Endodermal cell (in vitro differentiated cells): ENCODE measurements around the gene HS6ST3. TPM values are rescaled to one million over a fixed set of nuclear protein-coding genes. Genes with fewer than 3 reads are reported as not detected.

ENCODE experiments used
- DNase-seq: peaks from one replicate; pipeline ENCODE4 v3.0.0-alpha.2; 2017
- H3K27ac ChIP-seq: 2 replicates; pipeline ENCODE4 v1.5.1; 2013; ENCODE audit warnings: mild to moderate bottlenecking, low read depth, low read length, moderate library complexity
- H3K27me3 ChIP-seq: 2 replicates; pipeline ENCODE4 v1.6.1; 2013; ENCODE audit warnings: mild to moderate bottlenecking, low read length, moderate library complexity; ENCODE audit not compliant: insufficient read depth, control insufficient read depth, poor library complexity, severe bottlenecking
- H3K36me3 ChIP-seq: 2 replicates; pipeline ENCODE4 v1.7.0; 2013; ENCODE audit warnings: mild to moderate bottlenecking, low read length, moderate library complexity; ENCODE audit not compliant: control insufficient read depth, insufficient read depth
- H3K4me1 ChIP-seq: one replicate; pipeline ENCODE4 v1.7.0; 2013; ENCODE audit warnings: low read length; ENCODE audit not compliant: control insufficient read depth, insufficient read depth
- H3K4me3 ChIP-seq: 2 replicates; pipeline ENCODE4 v1.5.1; 2013; ENCODE audit warnings: mild to moderate bottlenecking, low read length, moderate library complexity
- H3K9ac ChIP-seq: 2 replicates; pipeline ENCODE4 v1.6.1; 2013; ENCODE audit warnings: mild to moderate bottlenecking, low read length, moderate library complexity; ENCODE audit not compliant: poor library complexity, severe bottlenecking; ENCODE audit errors: extremely low read depth
- H3K9me3 ChIP-seq: 2 replicates; pipeline ENCODE4 v1.6.1; 2013; ENCODE audit warnings: mild to moderate bottlenecking, low read length, moderate library complexity; ENCODE audit not compliant: control insufficient read depth
- H3K27ac Mint-ChIP-seq: 2 replicates; pipeline ENCODE4 v1.8.0; 2020; ENCODE audit warnings: mixed read lengths
- H3K27me3 Mint-ChIP-seq: 2 replicates; pipeline ENCODE4 v1.8.0; 2021; ENCODE audit warnings: mild to moderate bottlenecking, mixed read lengths; ENCODE audit not compliant: insufficient read depth
- H3K36me3 Mint-ChIP-seq: 2 replicates; pipeline ENCODE4 v1.8.0; 2020; ENCODE audit warnings: low read depth, mixed read lengths
- H3K4me1 Mint-ChIP-seq: 2 replicates; pipeline ENCODE4 v1.8.0; 2020; ENCODE audit warnings: mixed read lengths
- H3K4me3 Mint-ChIP-seq: 2 replicates; pipeline ENCODE4 v1.8.0; 2020; ENCODE audit warnings: mild to moderate bottlenecking, moderate library complexity, mixed read lengths
- H3K9me3 Mint-ChIP-seq: 2 replicates; pipeline ENCODE4 v1.8.0; 2020; ENCODE audit warnings: mild to moderate bottlenecking, mixed read lengths
- CTCF ChIP-seq: fragments of 200-600 bp; sonication (generic); conservative IDR thresholded peaks from 2 replicates; pipeline ENCODE4 v1.5.0; 2021; ENCODE audit warnings: antibody characterized with exemption, mild to moderate bottlenecking
- WGBS, 2 experiments: methylation state at CpG; one replicate each; pipeline versions ENCODE4 v1.1.5 to v1.1.7; 2013; ENCODE audit warnings: missing lambda C conversion rate in 2 of 2, mixed read lengths in 1 of 2; ENCODE audit not compliant: insufficient coverage in 1 of 2, insufficient read length in 1 of 2; 5-methylcytosine and 5-hydroxymethylcytosine counted together
- total RNA-seq, 2 donors: library from RNA; stranded (reverse); fragmentation: NEBNext Ultra II Directional in 1 of 2; extraction: Animal tissue kit (Norgen Biotek cat#: 25700) in 1 of 2; gene quantifications; 2 replicates in 1 of 2; 3 replicates in 1 of 2; pipeline ENCODE4 v1.2.1, GENCODE V29; 2021

The HS6ST3 gene
- total RNA-seq, 2 donors from 2014 or later = 0.84 to 1.1 TPM

- Mint-ChIP-seq H3K4me1 (no peaks in the 10 kb centered on the region), H3K27ac (no peak overlapping the region), H3K36me3 (no peaks in the 10 kb centered on the region), H3K9me3 (peaks cover 21% of the 10 kb centered on the region), H3K4me3 (no peak overlapping the region), H3K27me3 (peaks cover 4% of the 10 kb centered on the region)
- Histone ChIP-seq H3K9ac (no peak overlapping the region), H3K36me3 (no peaks in the 10 kb centered on the region), H3K27me3 (peaks cover 4% of the 10 kb centered on the region), H3K9me3 (peaks cover 16% of the 10 kb centered on the region), H3K27ac (no peak overlapping the region), H3K4me3 (no peak overlapping the region), H3K4me1 (no peaks in the 10 kb centered on the region)
- WGBS, 2 experiments = 85 to 95% methylated on average over 2 to 5 of the region's 5 CpGs
- no peak for TF ChIP-seq CTCF
- DNase-seq = no peak
Observed at GRCh38 chr13:96193728-96194310, 103.9 kb downstream of the HS6ST3 start.

GRCh38 chr13:96198038-96198437 lies 108.1 kb downstream of the HS6ST3 start:
- H3K27ac ChIP-seq = no peak overlapping the region
- Mint-ChIP-seq H3K4me1 (no peaks in the 10 kb centered on the region), H3K27ac (no peak overlapping the region), H3K36me3 (no peaks in the 10 kb centered on the region), H3K9me3 (peaks cover 24% of the 10 kb centered on the region), H3K4me3 (no peak overlapping the region), H3K27me3 (peaks cover 11% of the 10 kb centered on the region)
- H3K27me3 ChIP-seq = peaks cover 14% of the 10 kb centered on the region
- no peaks in the 10 kb centered on the region for H3K36me3 ChIP-seq
- H3K4me1 ChIP-seq = no peaks in the 10 kb centered on the region
- 93 to 100% methylated on average over 3 to 5 of the region's 5 CpGs for WGBS, 2 experiments
- no peak overlapping the region for H3K9ac ChIP-seq
- peaks cover 18% of the 10 kb centered on the region for H3K9me3 ChIP-seq
- no peak overlapping the region for H3K4me3 ChIP-seq
- no peak for DNase-seq
- TF ChIP-seq CTCF = no peak

- no peaks in the 10 kb centered on the region for H3K36me3 ChIP-seq
- H3K9ac ChIP-seq = no peak overlapping the region
- H3K4me3 Mint-ChIP-seq = no peak overlapping the region
- H3K36me3 Mint-ChIP-seq = no peaks in the 10 kb centered on the region
- no peak for TF ChIP-seq CTCF
- H3K4me1 Mint-ChIP-seq = no peaks in the 10 kb centered on the region
- no peak for DNase-seq
- no peak overlapping the region for H3K27ac Mint-ChIP-seq
- H3K27me3 Mint-ChIP-seq = peaks cover 12% of the 10 kb centered on the region
- no peak overlapping the region for H3K27ac ChIP-seq
- no peak overlapping the region for H3K4me3 ChIP-seq
- peaks cover 21% of the 10 kb centered on the region for H3K27me3 ChIP-seq
- 89% methylated on average over 2 of the region's 3 CpGs; no CpG with 5 or more reads in 1 of the 2 experiments for WGBS, 2 experiments
- peaks cover 18% of the 10 kb centered on the region for H3K9me3 ChIP-seq
- H3K9me3 Mint-ChIP-seq = peaks cover 24% of the 10 kb centered on the region
- H3K4me1 ChIP-seq = no peaks in the 10 kb centered on the region
Observed at GRCh38 chr13:96199315-96199714, 109.4 kb downstream of the HS6ST3 start.
